Uterus (tissue), 4 donors: ENCODE results near the gene SIRT4. TPM values are rescaled to one million over a fixed set of nuclear protein-coding genes. Genes with fewer than 3 reads are reported as not detected.

Experiments
- DNase-seq, 2 donors: peaks; one replicate each; pipeline ENCODE4 v3.0.0-alpha.2; 2019 to 2020
- H3K27ac ChIP-seq, 2 donors: fragments of 200-600 bp; sonication (generic); 1 replicate in 1 of 2; 2 replicates in 1 of 2; pipeline ENCODE4 v1.5.1; 2016 to 2018
- H3K27me3 ChIP-seq, 2 donors: fragments of 200-600 bp; sonication (generic); one replicate each; pipeline ENCODE4 v1.5.1; 2018 to 2019; ENCODE audit warnings: control low read depth in 1 of 2
- H3K36me3 ChIP-seq, 2 donors: fragments of 200-600 bp; sonication (generic); one replicate each; pipeline ENCODE4 v1.5.1; 2019; ENCODE audit warnings: control low read depth in 1 of 2
- H3K4me1 ChIP-seq, 2 donors: fragments of 200-600 bp; sonication (generic); one replicate each; pipeline ENCODE4 v1.5.1; 2018 to 2019; ENCODE audit warnings: control low read depth in 1 of 2
- H3K4me3 ChIP-seq, 2 donors: fragments of 200-600 bp; sonication (generic); 1 replicate in 1 of 2; 2 replicates in 1 of 2; pipeline ENCODE4 v1.5.1; 2018 to 2019; ENCODE audit warnings: mild to moderate bottlenecking in 1 of 2
- H3K9me3 ChIP-seq, 2 donors: fragments of 200-600 bp; sonication (generic); one replicate each; pipeline ENCODE4 v1.5.1; 2019; ENCODE audit warnings: control low read depth in 1 of 2
- CTCF ChIP-seq, 4 experiments: fragments of 200-600 bp in 2 of 4; fragments of 450-650 bp in 2 of 4; sonication (generic) in 2 of 4; IDR thresholded peaks; one replicate each; pipeline ENCODE4 v1.5.1; 2016 to 2019; ENCODE audit warnings: antibody characterized with exemption in 4 of 4, mild to moderate bottlenecking in 2 of 4, moderate library complexity in 1 of 4
- POLR2A ChIP-seq, 2 donors: fragments of 450-650 bp; IDR thresholded peaks; one replicate each; pipeline ENCODE4 v1.6.1; 2016; ENCODE audit warnings: antibody characterized with exemption in 2 of 2, mild to moderate bottlenecking in 1 of 2, moderate library complexity in 1 of 2
- intact Hi-C: fragments of 100-400 bp; cut with DNase I; formaldehyde crosslinking; loops from one replicate; pipeline ENCODE4 v1.15.1; 2023; ENCODE audit warnings: low total_unique reads
- total RNA-seq, 4 donors: library from RNA; depleted of rRNA in 3 of 4; stranded (reverse); fragments of >200 nt in 3 of 4; gene quantifications; one replicate each; pipeline versions ENCODE4 v1.1.0 to v1.2.4, GENCODE V29; 2014 to 2023
- donor health status: DM: yes; HTN: yes; CAD: no.

The SIRT4 gene
- total RNA-seq, 4 donors from 2014 or later: 1.2 to 4.1 (median 1.5) TPM; not detected in 1

GRCh38 chr12:120292661-120293531 is 9.2 kb upstream of the SIRT4 start, which contains the start of gene RNU4-1:
TSS of gene RNU4-1 (minus strand) at chr12:120293237.
- intact Hi-C loops: no loop called here

GRCh38 chr12:120314220-120314619 is 12.1 kb downstream of the SIRT4 start:
- no peak for DNase-seq
- no peak for TF ChIP-seq POLR2A (IDR thresholded peaks at IDR 0.05)
- H3K36me3 ChIP-seq: no peaks in the 10 kb centered on the region

More at GRCh38 chr12:120292661-120293531, 9.2 kb upstream of the SIRT4 start, which contains the start of gene RNU4-1:
- Histone ChIP-seq H3K4me1 (no peaks in the 10 kb centered on the region), H3K36me3 (no peaks in the 10 kb centered on the region), H3K27ac (peak within 1 kb of the TSS; percentile 98 to 100), H3K27me3 (no peaks in the 10 kb centered on the region), H3K4me3 (peak within 1 kb of the TSS; percentile 47 to 83), H3K9me3 (no peaks in the 10 kb centered on the region)
- DNase-seq: peak; percentile 64 to 79
- no peak for TF ChIP-seq CTCF (IDR thresholded peaks at IDR 0.05)
- peak in 1 of 2 donors; percentile 66 for TF ChIP-seq POLR2A (IDR thresholded peaks at IDR 0.05)

GRCh38 chr12:120316798-120317223 is 14.7 kb downstream of the SIRT4 start:
- H3K27ac ChIP-seq: peak overlapping the region; percentile 76 to 84
- TF ChIP-seq POLR2A (IDR thresholded peaks at IDR 0.05) (no peak), CTCF (IDR thresholded peaks at IDR 0.05) (no peak)
- DNase-seq: no peak
- no peaks in the 10 kb centered on the region for H3K36me3 ChIP-seq
- intact Hi-C loops: loop anchor here (5.0 kb wide), 1 partner anchor 1445 kb away; no protein-coding TSS in a partner anchor
- no peaks in the 10 kb centered on the region for H3K9me3 ChIP-seq
- peak overlapping the region; percentile 53 to 55 for H3K4me3 ChIP-seq
- H3K27me3 ChIP-seq: no peaks in the 10 kb centered on the region
- H3K4me1 ChIP-seq: peaks cover 0 to 4% of the 10 kb centered on the region in 2 donors

More at GRCh38 chr12:120314220-120314619, 12.1 kb downstream of the SIRT4 start:
- intact Hi-C loops: no loop called here
- H3K27ac ChIP-seq: no peak overlapping the region
- peaks cover 0 to 4% of the 10 kb centered on the region in 2 donors for H3K4me1 ChIP-seq
- no peak overlapping the region for H3K4me3 ChIP-seq
- no peaks in the 10 kb centered on the region for H3K27me3 ChIP-seq
- no peaks in the 10 kb centered on the region for H3K9me3 ChIP-seq

- H3K9me3 ChIP-seq: no peaks in the 10 kb centered on the region
- H3K27ac ChIP-seq: peak overlapping the region; percentile 76 to 84
- no peaks in the 10 kb centered on the region for H3K36me3 ChIP-seq
- TF ChIP-seq POLR2A (IDR thresholded peaks at IDR 0.05) (peak; percentile 91 to 93), CTCF (IDR thresholded peaks at IDR 0.05) (peak; percentile 52 to 75 (median 67))
- peak; percentile 99 to 100 for DNase-seq
- intact Hi-C loops: loop anchor here (5.0 kb wide), 1 partner anchor 1445 kb away; no protein-coding TSS in a partner anchor
- H3K4me1 ChIP-seq: peaks cover 0 to 4% of the 10 kb centered on the region in 2 donors
- no peaks in the 10 kb centered on the region for H3K27me3 ChIP-seq
- peak overlapping the region; percentile 53 to 55 for H3K4me3 ChIP-seq
Measured at GRCh38 chr12:120317224-120318105, 15.3 kb downstream of the SIRT4 start.
